Right lobe of liver (tissue), 6 donors: ENCODE measurements around the gene KAT7. TPM values are rescaled to one million over a fixed set of nuclear protein-coding genes. Genes with fewer than 3 reads are reported as not detected.

Source experiments
- ATAC-seq, 4 donors: fragments of 200-7000 bp; cut with Tn5 transposase; one replicate each; pipeline ENCODE4 v1.9.1; 2020; ENCODE audit warnings: mild to moderate bottlenecking in 4 of 4, moderate library complexity in 4 of 4
- DNase-seq, 3 donors: peaks; one replicate each; pipeline ENCODE4 v3.0.0-alpha.2; 2020
- H3K27ac ChIP-seq, 3 donors: fragments of 200-600 bp; one replicate each; pipeline ENCODE4 v1.8.0; 2022
- H3K27me3 ChIP-seq, 2 donors: fragments of 200-600 bp; one replicate each; pipeline ENCODE4 v1.8.0; 2022
- H3K36me3 ChIP-seq, 4 donors: fragments of 200-600 bp; sonication (generic) in 1 of 4; one replicate each; pipeline versions ENCODE4 v1.5.1 to v1.8.0; 2017 to 2022; ENCODE audit warnings: control low read depth in 1 of 4
- H3K4me1 ChIP-seq, 4 donors: fragments of 200-600 bp; sonication (generic) in 1 of 4; one replicate each; pipeline versions ENCODE4 v1.5.1 to v1.8.0; 2017 to 2022; ENCODE audit warnings: control low read depth in 1 of 4
- H3K4me3 ChIP-seq, 3 donors: fragments of 200-600 bp; one replicate each; pipeline ENCODE4 v1.8.0; 2022
- H3K9me3 ChIP-seq, 4 donors: fragments of 200-600 bp; sonication (generic) in 1 of 4; one replicate each; pipeline versions ENCODE4 v1.5.1 to v1.8.0; 2017 to 2022; ENCODE audit warnings: control low read depth in 1 of 4
- CTCF ChIP-seq, 4 donors: fragments of 200-600 bp in 3 of 4; fragments of 450-650 bp in 1 of 4; IDR thresholded peaks; one replicate each; pipeline versions ENCODE4 v1.5.1 to v1.8.0; 2016 to 2022; ENCODE audit warnings: antibody characterized with exemption in 4 of 4, mild to moderate bottlenecking in 2 of 4
- POLR2A ChIP-seq: fragments of 450-650 bp; IDR thresholded peaks from one replicate; pipeline ENCODE4 v1.6.1; 2017; ENCODE audit warnings: antibody characterized with exemption, mild to moderate bottlenecking
- WGBS: methylation state at CpG from one replicate; pipeline ENCODE4 v1.1.6; 2018; ENCODE audit warnings: low coverage, low lambda C conversion rate; ENCODE audit not compliant: insufficient coverage; ENCODE audit errors: missing lambda C conversion rate; 5-methylcytosine and 5-hydroxymethylcytosine counted together
- intact Hi-C, 2 donors: fragments of 100-400 bp; cut with DNase I; formaldehyde crosslinking; loops; one replicate each; pipeline versions ENCODE4 v1.11.2 to v1.14.1; 2022
- total RNA-seq, 6 experiments: library from RNA; depleted of rRNA in 2 of 6; stranded (reverse); fragments of >200 nt in 2 of 6; fragmentation: NEBNext Ultra II Directional in 3 of 6; extraction: Animal tissue kit (Norgen Biotek cat#: 25700) in 3 of 6; gene quantifications; one replicate each; pipeline versions ENCODE4 v1.1.0 to v1.2.4, GENCODE V29; 2016 to 2023
- donor health status: DM: no; HTN: yes; CAD: no.
- donor health status: DM: no; HTN: no; CAD: no.
- donor health status: DM: no; HTN: no; CAD: no.
- donor health status: DM: no; HTN: yes; CAD: no.
- donor health status: DM: no; HTN: yes; CAD: no.

KAT7 gene
- total RNA-seq, 6 experiments from 2014 or later: 10.8 to 21.3 (median 15.2) TPM

DNA sequence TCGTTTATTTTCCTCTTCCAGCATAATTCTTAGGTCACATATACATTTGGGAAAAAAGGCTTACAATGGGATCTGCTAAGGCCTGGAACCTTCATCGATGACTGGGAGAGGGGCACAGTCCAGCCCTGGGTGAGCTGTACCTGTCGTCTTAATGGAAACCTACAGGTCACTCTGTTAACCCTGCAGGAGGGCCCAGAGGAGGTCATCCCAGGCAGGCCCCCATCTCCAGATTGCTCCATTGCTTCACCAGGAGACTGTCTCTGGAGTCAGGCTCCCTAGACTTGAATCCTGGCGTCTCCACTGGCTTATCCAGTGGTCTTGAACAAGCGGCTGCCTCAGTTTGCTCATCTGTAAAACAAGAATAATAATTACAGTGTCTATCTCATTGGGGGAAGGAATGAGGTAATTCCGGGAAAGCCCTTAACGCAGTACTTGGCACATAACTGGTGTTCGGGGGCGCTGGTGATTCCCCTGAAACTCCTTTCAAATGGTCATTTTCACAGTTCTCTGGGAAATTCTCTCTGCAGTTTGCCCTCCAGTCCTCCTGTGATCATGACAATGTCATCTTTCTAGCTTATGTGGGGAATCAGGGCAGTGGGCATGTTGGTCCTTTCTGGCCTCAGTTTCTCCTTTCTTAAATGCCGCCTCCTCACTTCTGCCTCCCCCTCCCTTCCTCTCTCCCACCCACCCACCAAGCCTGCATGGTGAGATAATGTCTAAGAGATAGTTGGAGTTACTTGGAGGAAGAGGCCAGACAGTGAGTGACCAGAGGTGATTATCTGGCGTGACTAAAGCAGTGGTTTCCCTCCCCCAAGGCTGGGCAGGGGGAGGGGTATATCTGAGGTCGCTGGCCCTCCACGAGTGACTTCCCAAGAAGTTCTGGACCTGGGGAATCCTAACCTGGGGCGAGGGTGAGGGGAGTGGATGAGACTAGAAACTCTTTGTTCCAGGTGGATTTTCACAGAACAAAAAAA, 90.7 kb downstream of the KAT7 start:
- Histone ChIP-seq H3K9me3 (no peaks in the 10 kb centered on the region), H3K4me3 (no peak overlapping the region), H3K36me3 (no peaks in the 10 kb centered on the region), H3K27me3 (no peaks in the 10 kb centered on the region), H3K4me1 (no peaks in the 10 kb centered on the region), H3K27ac (no peak overlapping the region)
- ATAC-seq: no peak
- TF ChIP-seq CTCF (IDR thresholded peaks at IDR 0.05) (no peak), POLR2A (no peak)
- DNase-seq: no peak
- WGBS: 57% methylated on average over 12 of the region's 14 CpGs
- intact Hi-C loops: loop anchor here in 1 of 2 donors (5.0 kb wide), 1 partner anchor 118 kb away; the partner anchor contains the start of gene DLX3

DNA sequence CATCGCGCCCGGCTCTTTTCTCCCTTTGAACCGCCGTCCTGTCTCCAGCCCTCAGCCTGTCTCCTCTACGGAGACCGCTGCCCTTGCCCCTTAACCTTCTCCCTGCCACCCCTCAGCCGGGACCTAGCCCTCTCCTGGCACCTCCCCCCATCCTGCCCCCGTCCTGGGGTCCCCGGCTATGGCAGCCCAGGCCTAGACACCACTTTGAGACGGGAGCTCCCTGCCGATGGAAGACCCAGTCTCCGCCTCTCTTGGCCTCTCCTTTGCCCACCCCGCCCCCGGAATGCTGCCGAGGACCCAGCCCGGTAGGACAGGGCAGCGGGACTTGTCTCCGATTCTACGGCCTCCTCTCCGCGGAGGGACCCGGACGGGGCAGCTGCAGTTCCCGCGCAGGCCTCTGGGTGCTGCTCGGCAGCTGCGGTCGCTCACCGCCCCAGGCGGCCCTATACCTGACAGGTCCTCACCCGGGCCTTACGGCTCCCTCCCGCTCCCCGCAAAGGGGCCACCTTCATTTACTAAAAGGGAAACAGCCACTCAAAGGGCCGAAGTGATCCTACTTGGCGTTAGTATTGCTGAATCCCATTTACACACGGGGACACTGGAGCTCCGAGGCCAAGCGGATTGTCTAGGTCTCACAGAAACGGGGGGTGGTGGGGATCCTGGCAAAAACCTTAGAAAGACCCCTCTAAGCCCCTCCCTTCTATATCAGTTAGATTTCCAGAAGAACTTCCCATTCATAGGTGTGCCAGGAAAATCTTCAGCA, 92.0 kb downstream of the KAT7 start:
- H3K9me3 ChIP-seq: no peaks in the 10 kb centered on the region
- peak; percentile 73 to 83 (median 77) for DNase-seq
- TF ChIP-seq POLR2A (no peak), CTCF (IDR thresholded peaks at IDR 0.05) (peak; percentile 94 to 96 (median 94))
- intact Hi-C loops: no loop called here
- no peaks in the 10 kb centered on the region for H3K27me3 ChIP-seq
- ATAC-seq: peak; percentile 96 to 98 (median 98)
- no peaks in the 10 kb centered on the region for H3K36me3 ChIP-seq
- WGBS: 9% methylated on average over 19 of the region's 41 CpGs
- H3K4me3 ChIP-seq: no peak overlapping the region
- no peaks in the 10 kb centered on the region for H3K4me1 ChIP-seq
- H3K27ac ChIP-seq: no peak overlapping the region

DNA sequence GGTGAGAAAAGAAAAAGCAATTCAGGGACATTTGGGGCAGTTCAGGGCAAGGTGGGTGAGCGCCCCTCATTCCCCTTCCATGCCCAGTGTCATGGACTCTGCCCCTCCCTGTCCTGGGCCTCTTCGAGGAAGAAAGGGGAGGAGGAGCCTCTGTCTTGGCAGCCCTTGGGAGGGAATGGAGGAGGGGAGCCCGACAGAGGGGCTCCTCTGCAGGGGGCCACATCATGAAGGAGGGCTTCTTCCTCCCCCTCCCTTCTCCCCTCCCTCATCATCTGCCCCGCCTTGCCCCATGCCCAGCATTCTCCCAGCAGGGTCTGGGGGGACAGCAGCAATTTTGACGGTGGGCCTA, 92.5 kb downstream of the KAT7 start:
- H3K27me3 ChIP-seq: no peaks in the 10 kb centered on the region
- 30% methylated on average over 2 of the region's 5 CpGs for WGBS
- TF ChIP-seq CTCF (IDR thresholded peaks at IDR 0.05): no peak
- no peak for TF ChIP-seq POLR2A
- ATAC-seq (no peak), DNase-seq (no peak)
- no peak overlapping the region for H3K27ac ChIP-seq
- intact Hi-C loops: no loop called here
- no peaks in the 10 kb centered on the region for H3K36me3 ChIP-seq
- no peaks in the 10 kb centered on the region for H3K4me1 ChIP-seq
- H3K4me3 ChIP-seq: no peak overlapping the region
- no peaks in the 10 kb centered on the region for H3K9me3 ChIP-seq

DNA sequence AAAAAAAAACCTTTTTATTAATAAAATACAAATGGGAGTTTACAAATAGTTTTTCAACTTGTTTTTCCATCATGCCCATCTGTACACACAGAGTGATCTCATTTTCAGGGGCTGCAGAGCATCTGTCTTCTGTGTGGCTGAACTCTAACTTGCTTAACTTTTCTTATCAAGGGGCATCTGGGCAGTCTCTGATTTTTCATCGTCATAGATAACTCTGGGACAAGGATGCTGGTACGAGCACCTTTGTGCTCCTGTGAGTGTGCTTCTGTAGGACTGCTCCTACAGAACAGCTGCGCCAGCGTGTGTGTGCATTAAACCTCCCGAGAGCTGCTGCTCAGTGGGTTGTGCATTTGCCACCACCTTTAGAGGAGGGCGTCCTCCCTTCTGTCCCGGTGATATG, 94.0 kb downstream of the KAT7 start:
- intact Hi-C loops: no loop called here
- 48% methylated on average over 5 of the region's 7 CpGs for WGBS
- H3K27me3 ChIP-seq: no peaks in the 10 kb centered on the region

More for the DNA sequence above, 94.0 kb downstream of the KAT7 start:
- DNase-seq (no peak), ATAC-seq (no peak)
- Histone ChIP-seq H3K27ac (no peak overlapping the region), H3K4me3 (no peak overlapping the region), H3K9me3 (no peaks in the 10 kb centered on the region), H3K36me3 (no peaks in the 10 kb centered on the region), H3K4me1 (no peaks in the 10 kb centered on the region)
- TF ChIP-seq CTCF (IDR thresholded peaks at IDR 0.05) (no peak), POLR2A (no peak)

Other genes starting within 250 kb of the KAT7 start
- under 1 TPM in 5 of 6 experiments, not detected in 1; 0.09 to 0.43 (median 0.21) TPM for gene NXPH3, start 212.8 kb upstream of the KAT7 start, total RNA-seq
- 10 to 100 TPM; 26.9 to 41.0 (median 34.1) TPM for gene SPOP, start 110.6 kb upstream of the KAT7 start, total RNA-seq
- gene SLC35B1, start 80.7 kb upstream of the KAT7 start, total RNA-seq: 10 to 100 TPM; 31.7 to 80.0 (median 56.9) TPM
- gene FAM117A, start 24.6 kb upstream of the KAT7 start, total RNA-seq: 1 to 10 TPM; 4.4 to 7.3 (median 5.9) TPM
- not detected for gene TAC4, start 59.4 kb downstream of the KAT7 start, total RNA-seq
- not detected for gene DLX4, start 180.5 kb downstream of the KAT7 start, total RNA-seq
- gene DLX3, start 206.5 kb downstream of the KAT7 start, total RNA-seq: not detected